ENCODE results near the gene SOAT2. TPM values are rescaled to one million over a fixed set of nuclear protein-coding genes. Genes with fewer than 3 reads are reported as not detected.

SOAT2 gene
- total RNA-seq, 1 experiment from 2014 or later: not detected

DNA sequence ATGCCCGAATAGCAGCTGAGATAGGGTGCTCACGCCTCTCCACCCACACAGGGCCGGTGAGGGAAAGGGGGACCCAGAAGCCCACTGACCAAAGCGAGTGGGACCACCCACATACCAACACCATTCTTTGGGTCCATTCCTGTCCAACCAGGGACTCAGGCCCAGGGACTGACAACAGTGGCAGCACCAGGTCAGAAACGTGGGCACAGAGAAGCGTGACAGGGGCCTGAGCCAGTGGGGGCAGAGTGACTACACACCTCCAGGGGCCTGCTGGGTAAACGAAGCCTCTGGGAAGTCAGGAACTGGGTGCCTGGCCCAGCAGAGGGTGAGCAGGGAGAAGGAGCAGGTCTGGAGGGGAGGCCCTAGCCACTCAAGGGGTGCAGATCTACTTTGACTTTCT lies 37.8 kb upstream of the SOAT2 start:
- no peaks in the 10 kb centered on the region for H3K9me3 Mint-ChIP-seq
- H3K27ac Mint-ChIP-seq: no peak overlapping the region
- Histone ChIP-seq H4K91ac (ENCODE audit: insufficient read length, low read depth, low read length) (no peak overlapping the region), H2AFZ (ENCODE audit: low read length) (no peak overlapping the region), H3K9ac (ENCODE audit: extremely low read depth, insufficient read length, low read length) (no peak overlapping the region), H3K79me2 (ENCODE audit: insufficient read depth, low read length) (no peaks in the 10 kb centered on the region), H4K20me1 (ENCODE audit: control insufficient read depth, insufficient read depth, insufficient read length) (no peaks in the 10 kb centered on the region), H2BK20ac (ENCODE audit: low read depth, low read length, poor library complexity, severe bottlenecking) (no peak overlapping the region), H3K18ac (ENCODE audit: insufficient read length, low read depth, low read length) (no peak overlapping the region), H2BK15ac (ENCODE audit: low read depth, low read length) (no peak overlapping the region), H2BK12ac (ENCODE audit: insufficient read length, low read depth, low read length) (no peak overlapping the region), H2BK120ac (ENCODE audit: low read depth, low read length, poor library complexity, severe bottlenecking) (no peak overlapping the region), H3K4me2 (ENCODE audit: insufficient read depth, insufficient read length, low read length) (no peak overlapping the region), H2BK5ac (ENCODE audit: insufficient read length, low read length) (no peak overlapping the region), H3K4me1 (ENCODE audit: insufficient read depth, low read length) (peaks cover 3% of the 10 kb centered on the region; the same call in 1 of the 2 replicates), H2AK5ac (ENCODE audit: insufficient read length, low read length) (no peak overlapping the region), H4K5ac (ENCODE audit: insufficient read length, low read depth, low read length) (no peak overlapping the region), H3K4ac (ENCODE audit: low read depth, low read length) (no peak overlapping the region), H3K9me3 (ENCODE audit: control insufficient read depth, low read depth, low read length) (no peaks in the 10 kb centered on the region), H3K27me3 (ENCODE audit: insufficient read depth, low read length) (peaks cover 2% of the 10 kb centered on the region; the same call in 1 of the 2 replicates), H3T11ph (ENCODE audit: low read length) (no peak overlapping the region), H4K8ac (replicated peaks; ENCODE audit: insufficient read length, low read depth, low read length) (no peak overlapping the region), H3K79me1 (ENCODE audit: insufficient read depth, low read depth, low read length, poor library complexity, severe bottlenecking) (no peaks in the 10 kb centered on the region), H3K23me2 (ENCODE audit: insufficient read length, low read depth, low read length, poor library complexity, severe bottlenecking) (no peaks in the 10 kb centered on the region), H3K14ac (ENCODE audit: insufficient read depth, low read length) (no peak overlapping the region), H3K23ac (ENCODE audit: insufficient read length, low read depth, low read length) (no peak overlapping the region), H3K27ac (ENCODE audit: insufficient read length, low read depth, low read length) (no peak overlapping the region), H3K56ac (ENCODE audit: insufficient read length, low read depth, low read length) (no peak overlapping the region)
- TF ChIP-seq, protein P1, sequence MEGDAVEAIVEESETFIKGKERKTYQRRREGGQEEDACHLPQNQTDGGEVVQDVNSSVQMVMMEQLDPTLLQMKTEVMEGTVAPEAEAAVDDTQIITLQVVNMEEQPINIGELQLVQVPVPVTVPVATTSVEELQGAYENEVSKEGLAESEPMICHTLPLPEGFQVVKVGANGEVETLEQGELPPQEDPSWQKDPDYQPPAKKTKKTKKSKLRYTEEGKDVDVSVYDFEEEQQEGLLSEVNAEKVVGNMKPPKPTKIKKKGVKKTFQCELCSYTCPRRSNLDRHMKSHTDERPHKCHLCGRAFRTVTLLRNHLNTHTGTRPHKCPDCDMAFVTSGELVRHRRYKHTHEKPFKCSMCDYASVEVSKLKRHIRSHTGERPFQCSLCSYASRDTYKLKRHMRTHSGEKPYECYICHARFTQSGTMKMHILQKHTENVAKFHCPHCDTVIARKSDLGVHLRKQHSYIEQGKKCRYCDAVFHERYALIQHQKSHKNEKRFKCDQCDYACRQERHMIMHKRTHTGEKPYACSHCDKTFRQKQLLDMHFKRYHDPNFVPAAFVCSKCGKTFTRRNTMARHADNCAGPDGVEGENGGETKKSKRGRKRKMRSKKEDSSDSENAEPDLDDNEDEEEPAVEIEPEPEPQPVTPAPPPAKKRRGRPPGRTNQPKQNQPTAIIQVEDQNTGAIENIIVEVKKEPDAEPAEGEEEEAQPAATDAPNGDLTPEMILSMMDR (conservative IDR thresholded peaks at IDR 0.05): no peak
- H3K4me3 Mint-ChIP-seq: no peak overlapping the region
- H3K27me3 Mint-ChIP-seq (ENCODE audit: low read depth): peaks cover 27% of the 10 kb centered on the region
- DNase-seq: no peak
- H3K4me1 Mint-ChIP-seq: peaks cover 32 to 33% of the 10 kb centered on the region in 2 experiments
- peaks cover 2 to 8% (median 4%) of the 10 kb centered on the region in 3 experiments; a peak in 4 of 7 replicates for H3K36me3 Mint-ChIP-seq (ENCODE audit: insufficient read depth in 1 of 3, low read depth in 3 of 3)
- WGBS (ENCODE audit: extremely low coverage, insufficient read length, low lambda C conversion rate): no CpG with 5 or more reads among the region's 7 CpGs

Data from H9 (cell line).